Fibroblast of skin of right quadriceps (primary cell): ENCODE measurements around the gene MAN2A1.
A peak's percentile ranks its signal among the peaks of the same experiment; 100 is the strongest.
"Not testable (repeated sequence)": the region's sequence is repeated elsewhere in the genome, so short reads cannot be mapped to it uniquely, and the experiment has no call there.

Source experiments
- DNase-seq: peaks from one replicate; pipeline ENCODE4 v3.0.0-alpha.2; 2013

Gene MAN2A1

DNA sequence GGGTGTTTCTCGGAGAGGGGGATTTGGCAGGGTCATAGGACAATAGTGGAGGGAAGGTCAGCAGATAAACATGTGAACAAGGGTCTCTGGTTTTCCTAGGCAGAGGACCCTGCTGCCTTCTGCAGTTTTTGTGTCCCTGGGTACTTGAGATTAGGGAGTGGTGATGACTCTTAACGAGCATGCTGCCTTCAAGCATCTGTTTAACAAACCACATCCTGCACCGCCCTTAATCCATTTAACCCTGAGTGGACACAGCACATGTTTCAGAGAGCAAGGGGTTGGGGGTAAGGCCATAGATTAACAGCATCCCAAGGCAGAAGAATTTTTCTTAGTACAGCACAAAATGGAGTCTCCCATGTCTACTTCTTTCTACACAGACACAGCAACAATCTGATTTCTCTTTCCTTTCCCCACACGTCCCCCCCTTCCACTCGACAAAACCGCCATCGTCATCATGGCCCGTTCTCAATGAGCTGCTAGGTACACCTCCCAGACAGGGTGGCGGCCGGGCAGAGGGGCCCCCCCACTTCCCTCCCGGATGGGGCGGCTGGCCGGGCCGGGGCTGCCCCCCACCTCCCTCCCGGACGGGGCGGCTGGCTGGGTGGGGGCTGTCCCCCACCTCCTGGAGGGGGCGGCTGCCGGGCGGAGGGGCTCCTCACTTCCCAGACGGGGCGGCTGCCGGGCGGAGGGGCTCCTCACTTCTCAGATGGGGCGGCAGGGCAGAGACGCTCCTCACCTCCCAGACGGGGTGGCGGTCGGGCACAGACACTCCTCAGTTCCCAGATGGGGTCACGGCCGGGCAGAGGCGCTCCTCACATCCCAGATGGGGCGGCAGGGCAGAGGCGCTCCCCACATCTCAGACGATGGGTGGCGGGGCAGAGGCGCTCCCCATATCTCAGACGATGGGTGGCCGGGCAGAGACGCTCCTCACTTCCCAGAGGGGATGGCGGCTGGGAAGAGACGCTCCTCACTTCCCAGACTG is 142.8 kb downstream of the MAN2A1 start:
- not testable (repeated sequence) for DNase-seq

DNA sequence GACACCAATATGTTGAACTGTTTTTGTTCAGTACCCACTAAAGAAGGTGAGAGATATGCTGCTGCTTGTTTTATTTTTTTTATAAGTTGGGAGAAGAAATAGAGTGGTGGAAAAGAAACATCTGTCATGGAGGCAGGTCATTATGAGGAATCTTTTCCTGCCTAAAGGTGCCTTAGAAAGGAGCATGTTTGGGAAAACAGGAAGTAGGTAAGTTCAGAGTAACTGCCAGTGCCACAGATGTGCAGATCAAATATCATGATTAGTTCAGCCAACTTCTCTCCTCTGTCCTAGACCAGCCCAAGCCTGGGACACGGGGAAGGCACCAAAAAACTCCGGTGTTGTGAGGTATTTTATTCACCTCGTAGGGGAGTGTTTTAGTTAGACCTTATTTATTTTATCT is 144.2 kb downstream of the MAN2A1 start:
- DNase-seq: no peak

DNA sequence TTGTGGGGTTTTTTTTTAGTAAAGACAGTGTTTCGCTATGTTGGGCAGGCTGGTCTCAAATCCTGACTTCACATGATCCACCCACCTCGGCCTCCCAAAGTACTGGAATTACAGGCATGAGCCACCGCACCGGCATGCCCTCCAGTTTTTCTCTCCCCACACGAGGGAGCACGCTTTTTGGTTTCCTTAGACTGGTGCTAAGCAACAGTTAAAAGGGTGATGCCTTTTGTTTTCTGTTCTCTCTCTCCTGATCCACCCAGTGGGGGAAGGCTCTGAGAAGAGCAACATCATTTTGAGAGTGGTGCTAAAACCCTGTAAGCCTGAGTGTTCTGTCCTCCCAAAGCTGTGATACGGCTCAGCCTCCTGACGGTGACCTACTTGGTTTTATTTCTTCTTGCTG is 146.6 kb downstream of the MAN2A1 start:
- no peak for DNase-seq

DNA sequence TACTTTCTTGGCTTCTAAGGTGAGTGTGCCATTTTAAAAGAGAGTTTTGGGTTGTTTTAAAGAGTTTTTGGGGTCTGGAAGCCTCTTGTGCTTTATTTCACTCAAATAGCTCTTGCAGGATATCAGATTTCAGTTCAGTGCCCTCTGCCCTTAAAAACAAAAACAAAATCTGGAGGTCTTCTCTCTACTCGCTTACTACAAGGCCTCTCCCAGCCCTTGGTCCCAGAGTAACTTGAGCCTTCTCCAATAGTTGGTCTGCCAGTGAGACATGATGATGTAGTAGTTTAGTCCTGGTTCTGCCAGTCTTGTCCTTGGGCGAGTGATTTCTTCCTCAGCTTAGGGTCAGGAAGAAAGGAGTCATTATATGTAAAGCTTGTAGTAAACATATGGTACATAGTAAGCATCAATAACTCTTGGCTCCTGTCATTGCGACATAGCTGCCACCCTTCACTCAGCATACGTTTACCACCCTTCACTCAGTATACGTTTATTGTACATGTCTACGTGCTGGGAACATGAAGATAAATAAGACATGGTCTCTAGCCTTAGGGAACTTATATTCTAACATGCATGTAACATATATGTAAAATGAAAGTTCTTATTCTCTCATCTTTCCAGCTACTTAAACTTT is 147.6 kb downstream of the MAN2A1 start:
- DNase-seq: no peak

DNA sequence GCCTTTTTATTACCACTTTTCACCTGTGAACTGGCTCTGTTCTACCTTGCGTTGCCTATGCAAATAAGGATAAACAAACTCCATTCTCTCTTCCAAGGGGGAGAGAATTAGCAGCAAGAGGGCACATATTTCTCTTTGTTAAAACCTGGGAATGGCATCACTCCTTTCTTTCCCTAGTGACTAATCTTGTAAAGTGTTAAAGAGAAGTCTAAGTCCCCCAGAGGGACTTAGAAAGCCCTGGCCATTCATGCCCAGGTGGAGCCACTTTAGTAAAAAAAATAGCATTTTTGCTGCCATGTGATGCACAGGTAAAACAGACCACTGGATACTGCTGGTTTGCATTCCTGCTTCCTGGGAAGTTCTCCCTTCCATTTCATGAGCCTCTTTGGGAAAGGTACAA is 148.4 kb downstream of the MAN2A1 start:
- no peak for DNase-seq

DNA sequence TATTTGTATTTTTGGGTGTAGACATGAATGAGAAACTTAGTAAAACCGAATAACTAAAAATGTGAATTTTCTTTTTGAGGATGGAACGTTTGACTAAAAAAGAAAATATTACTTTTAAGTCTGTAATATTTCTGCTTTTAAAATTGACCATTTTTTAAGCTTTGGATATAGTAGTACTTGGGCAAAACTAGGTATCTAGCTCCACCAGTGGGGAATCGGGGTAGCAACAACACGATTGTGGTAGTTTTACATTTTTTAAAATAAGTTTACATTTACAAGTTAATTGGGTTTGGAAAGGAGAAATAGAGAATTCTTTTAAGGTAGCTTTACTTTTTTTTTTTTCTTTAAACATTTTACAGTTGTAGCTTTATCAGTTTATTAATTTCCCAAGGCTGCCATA is 154.4 kb downstream of the MAN2A1 start:
- no peak for DNase-seq

DNA sequence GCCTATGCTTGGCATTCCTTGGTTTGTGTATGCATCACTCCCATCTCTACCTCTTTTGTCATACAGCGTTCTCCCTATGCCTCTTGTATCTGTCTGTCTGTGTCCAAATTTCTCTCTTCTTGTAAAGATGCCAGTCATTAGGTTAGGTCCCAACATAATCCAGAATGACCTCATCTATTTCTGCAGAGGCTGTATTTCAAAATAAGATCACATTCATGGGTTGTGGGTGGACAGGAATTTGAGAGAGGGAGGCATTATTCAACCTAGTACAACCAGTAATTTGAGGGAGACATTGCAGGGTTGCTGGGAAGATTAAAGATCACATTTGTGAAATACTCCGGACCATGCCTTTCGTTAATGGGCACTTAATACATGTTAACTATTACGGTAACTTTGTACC is 155.0 kb downstream of the MAN2A1 start:
- DNase-seq: peak; percentile 60

DNA sequence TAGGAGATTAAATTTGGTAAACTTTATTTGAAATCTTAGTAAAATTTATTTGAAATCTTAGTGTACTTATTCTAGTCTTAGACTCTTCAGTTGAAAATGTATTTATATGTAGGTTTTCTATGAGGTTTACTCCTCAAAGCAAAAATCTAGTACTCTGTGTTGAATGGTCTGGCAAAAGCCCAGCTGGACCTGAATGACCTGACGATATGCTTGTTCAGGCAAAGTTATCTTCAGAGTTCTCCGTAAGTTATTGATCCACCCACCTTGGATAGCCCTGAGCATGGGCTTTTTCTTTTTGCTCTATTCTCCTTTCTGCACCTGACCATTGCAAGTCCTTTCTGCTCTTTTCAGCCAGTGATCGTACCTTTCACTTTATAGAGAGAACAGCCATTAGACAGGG is 158.4 kb downstream of the MAN2A1 start:
- DNase-seq: no peak

DNA sequence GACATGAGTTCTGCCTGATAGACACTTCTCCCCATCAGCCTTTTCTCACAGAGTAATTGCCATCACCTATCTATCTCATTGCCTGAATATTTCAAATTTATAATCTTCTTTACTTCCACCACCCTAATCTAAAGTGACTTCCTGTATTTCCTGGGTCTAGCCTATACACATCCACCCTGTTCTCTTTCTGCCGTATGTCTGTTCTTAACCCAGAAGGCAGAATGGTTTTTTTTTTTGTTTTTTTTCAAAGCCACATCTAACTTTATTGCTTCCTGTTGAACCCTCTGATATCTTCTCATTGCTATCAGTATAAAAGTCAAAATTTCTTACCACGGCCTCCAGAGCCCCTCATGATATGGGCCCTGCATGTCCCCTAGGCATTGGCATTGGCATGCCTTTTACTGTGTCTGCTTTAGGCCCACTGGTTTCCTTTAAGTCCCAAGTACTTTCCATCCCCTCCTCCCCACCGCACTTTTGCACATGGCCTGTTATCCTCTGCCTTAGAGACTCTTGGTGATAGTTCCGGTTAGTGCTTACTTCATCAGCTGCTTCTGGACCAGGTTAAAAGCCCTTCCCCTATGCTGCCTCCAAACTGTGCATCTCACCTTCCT is 159.9 kb downstream of the MAN2A1 start:
- DNase-seq: no peak

DNA sequence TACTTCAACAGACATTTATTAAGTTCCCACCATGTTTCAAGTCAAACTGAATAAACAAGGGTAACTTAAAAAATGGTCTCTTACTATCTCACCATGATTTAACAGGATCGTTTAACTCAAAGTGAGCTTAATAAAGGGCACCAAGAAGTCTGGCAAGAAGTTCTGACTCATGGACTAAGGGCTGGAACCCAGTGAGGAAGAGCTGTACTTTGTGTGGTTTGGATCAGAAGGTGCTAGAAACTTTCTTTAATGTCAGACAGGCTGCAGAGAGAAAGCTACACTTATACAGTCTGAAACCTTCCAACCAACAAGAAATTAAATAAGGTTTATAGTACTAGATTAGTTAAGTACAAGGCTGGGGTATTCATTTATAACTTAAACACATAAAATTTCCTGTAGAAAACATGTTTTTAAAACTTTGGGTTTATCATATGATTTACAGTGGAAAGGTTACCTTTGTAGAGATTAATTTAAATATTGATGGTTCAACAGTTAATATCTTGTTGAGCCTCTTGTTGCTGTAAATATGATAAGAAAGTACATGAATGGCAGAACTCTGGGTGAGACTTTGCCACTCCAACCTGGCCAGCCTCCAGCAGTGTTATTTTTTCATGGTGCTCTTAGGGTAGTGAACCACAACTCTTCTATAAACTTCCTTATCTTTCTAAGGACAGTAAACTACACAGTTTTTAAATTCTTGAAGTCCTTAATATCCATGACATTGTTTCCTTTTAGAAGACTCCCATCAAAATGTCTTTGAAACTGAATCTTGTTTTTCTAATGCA is 162.8 kb downstream of the MAN2A1 start:
- peak; percentile 17 for DNase-seq

DNA sequence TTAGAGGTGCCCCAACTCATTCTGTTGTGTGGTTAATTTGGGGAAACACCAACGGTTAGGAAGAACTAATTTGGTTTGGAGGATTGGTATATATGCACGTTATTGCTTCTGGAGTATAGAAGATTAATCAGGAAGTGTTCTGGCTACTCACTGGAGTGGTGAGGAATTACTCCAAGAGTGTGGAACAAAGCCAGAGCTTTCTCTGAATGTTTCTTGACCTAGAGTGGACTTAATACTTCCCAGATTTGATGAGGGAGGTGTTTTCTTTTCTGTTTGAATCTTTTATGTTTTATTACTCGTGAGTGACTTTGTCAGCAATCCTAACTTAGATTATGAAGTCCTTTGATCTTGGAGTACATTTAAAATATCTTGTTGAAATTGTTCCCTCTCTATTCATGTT is 163.7 kb downstream of the MAN2A1 start:
- DNase-seq: peak; percentile 14

DNA sequence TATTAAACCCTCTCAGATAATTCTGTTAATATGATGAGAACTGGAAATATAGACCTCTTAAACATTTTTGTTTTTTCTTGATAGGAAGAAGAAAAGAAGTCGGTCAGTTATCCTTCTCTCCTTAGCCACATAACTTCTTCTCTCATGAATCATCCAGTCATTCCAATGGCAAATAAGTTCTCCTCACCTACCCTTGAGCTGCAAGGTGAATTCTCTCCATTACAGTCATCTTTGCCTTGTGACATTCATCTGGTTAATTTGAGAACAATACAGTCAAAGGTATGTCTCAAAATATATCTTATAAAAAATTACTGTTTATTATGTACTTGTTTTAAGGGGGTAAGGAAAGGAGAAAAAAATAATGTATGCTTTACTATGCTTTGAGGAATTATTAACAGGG is 165.3 kb downstream of the MAN2A1 start:
- no peak for DNase-seq

DNA sequence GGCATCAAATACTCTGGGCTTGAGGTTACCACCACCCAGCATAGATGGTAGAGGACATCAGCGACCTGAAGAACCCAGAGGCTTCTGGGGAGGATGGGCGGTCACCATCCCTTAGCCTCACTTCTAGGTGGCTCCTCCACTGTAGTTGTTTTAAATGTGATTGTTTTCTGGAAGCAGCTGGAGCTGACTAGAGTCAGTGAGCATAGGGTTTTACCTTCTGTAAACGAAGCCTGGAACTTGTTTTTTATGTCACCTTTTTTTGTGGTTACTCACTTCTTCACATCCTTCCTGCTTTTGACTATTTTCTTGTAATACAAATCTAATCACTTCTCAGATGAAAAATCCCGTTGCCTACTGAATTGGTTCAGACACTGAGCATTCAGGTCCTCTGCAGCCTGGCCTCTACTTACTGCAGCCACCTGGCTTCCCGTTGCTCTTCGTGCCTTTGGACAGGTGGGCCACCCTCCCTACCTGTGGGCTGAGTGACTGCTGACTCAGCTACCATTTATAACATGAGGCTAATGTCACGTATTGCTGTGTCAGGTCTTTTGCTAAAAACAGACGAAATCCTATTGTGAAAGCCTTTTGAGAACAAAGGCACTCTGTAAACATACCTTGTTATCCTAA is 167.8 kb downstream of the MAN2A1 start:
- no peak for DNase-seq

DNA sequence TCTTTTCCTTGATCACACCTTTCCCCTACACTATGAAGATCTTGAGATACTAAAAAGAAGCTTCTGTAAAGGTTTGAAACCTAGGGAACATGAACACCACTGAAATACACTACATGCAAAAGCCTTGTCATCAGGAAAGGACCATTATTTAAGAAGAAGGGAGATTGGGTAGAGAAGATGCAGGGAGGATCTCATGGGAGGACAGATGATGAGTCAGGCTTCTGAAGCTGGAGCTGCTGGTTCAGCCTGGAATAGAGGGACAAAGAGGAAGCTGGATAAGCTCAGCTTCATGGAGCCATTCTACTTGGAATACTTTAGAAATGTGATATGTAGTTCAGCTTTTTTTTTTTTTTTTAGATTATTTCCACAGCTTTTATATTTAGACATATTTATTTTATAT is 169.8 kb downstream of the MAN2A1 start:
- DNase-seq: peak; percentile 19

DNA sequence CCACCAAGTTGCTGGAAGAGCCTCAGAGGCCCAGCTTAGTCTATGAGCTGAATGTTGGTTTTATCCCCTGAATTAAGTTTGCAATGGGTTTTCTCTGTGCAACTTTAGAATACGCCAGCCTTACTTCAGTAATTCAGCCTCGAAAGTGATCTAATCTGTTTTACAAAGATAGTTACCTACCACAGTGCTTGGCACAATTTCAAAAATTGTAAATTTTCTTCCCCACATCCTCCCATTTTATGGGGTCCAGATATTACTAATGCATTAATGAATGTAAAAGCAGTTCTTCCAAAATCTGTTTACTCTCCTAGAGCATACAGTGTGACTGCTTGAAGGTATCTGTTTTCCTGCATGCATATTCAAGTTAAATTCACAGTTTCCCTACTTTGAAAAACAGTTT is 172.6 kb downstream of the MAN2A1 start:
- DNase-seq: no peak

DNA sequence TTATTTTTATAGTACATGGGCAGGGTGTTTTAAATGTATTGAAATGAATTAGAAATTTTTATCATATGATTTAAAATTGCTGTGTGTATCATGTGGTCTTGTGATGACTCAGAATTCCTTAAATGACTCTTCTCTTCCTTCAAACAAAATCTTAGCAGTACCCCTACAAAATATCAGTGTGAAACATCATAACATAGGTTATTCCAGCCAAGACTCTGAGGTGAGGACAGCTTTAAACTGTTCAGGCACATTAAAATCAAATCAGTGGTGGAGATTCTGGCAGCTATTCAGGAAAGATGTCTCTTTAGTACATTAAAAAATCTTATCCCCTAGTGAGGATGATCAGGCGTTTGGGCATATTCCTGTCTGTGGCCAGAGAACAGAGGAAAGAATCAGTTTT is 174.0 kb downstream of the MAN2A1 start:
- peak; percentile 86 for DNase-seq

DNA sequence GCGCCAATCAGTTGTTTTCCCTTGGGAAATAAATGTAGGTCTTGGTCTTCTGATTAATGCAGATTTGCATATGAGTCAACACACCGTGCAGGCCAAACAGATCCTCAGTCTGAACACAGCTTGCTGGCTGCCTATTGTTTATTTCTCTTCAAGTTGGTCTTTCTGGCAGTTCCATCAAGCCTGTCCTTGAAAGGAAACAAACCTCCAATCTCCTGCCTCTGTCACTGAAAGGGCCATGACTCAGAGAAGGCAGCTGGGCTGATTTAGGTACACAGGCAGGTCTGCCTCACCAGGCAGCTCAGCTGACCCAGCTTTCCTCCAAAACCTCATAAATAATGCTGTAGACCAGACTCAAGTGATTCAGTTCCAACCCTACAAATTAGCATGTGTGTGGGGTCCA is 175.9 kb downstream of the MAN2A1 start:
- peak; percentile 94 for DNase-seq

DNA sequence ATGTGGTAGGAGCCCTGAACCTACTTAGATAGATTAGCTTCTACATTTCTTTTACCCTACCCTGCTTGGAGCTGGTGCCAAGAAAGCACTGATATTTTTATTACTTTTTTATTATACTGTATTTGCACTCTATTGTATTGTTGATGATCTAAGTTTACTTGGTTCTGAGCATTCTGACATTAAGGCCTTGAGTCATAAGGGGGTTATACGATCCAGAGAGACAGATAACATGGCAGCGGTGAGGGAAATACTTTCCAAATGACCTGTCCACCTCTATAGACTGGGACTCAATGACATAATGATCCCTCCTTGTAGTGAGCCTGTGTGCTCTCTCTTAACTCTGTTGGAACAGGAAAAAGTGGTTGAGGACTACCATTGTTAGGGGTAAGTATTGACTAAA is 176.3 kb downstream of the MAN2A1 start:
- DNase-seq: peak; percentile 65

DNA sequence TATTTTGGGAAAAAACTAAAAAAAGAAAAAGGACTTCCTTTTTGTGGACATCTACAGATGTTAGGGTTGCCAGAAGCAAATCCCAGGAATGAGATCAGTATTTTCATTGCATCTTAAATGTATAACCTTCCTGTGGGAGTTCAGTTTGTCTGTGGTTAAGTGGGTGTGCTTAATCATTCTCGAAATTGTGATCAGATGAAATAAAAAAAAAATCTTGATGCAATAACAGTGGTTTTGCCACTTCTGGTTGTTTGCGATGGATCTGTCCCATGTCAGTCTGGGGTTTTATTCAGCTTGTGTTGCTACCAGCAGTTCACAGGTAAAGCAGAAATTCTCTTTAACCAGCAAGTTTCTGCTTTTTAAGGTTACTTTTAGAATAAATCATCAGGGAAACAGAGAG is 179.0 kb downstream of the MAN2A1 start:
- peak; percentile 62 for DNase-seq

DNA sequence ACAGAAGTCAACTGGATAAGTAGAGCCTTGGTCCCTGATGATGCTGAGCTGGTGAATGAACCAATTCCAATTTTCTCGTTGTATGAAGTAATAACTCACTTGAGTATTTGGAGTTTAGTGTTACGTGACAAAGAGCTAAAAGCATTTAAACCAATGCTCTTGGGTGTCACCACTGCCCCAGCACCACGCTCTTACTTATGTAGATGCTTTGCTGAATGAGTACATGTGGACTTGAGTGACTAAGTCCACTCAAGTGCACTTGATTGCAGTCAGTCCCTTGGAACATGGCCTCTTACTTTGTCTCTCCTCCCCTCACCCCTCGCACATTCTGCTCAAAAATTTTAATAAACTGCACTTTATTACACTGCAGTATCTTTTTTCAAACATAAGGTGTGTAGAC is 184.0 kb downstream of the MAN2A1 start:
- no peak for DNase-seq

DNA sequence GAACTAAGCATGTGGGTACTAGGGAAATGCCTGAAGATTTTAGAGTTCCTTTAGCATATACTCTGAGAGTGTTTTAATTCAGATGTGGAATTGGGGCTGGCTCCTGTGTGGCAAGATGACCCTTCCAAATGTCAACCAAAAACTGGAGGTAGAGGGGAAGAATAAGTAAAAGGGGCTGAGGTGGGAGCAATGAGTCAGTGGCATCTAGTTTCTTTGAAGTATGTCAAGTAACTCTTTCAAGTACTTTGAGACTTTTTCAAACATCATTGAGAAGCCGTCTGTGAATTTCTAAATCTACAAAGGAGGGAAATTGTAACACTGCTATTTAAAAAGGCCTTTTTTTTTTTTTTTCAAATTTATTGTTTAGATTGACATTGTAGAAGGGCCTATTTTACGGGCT is 184.4 kb downstream of the MAN2A1 start:
- no peak for DNase-seq

DNA sequence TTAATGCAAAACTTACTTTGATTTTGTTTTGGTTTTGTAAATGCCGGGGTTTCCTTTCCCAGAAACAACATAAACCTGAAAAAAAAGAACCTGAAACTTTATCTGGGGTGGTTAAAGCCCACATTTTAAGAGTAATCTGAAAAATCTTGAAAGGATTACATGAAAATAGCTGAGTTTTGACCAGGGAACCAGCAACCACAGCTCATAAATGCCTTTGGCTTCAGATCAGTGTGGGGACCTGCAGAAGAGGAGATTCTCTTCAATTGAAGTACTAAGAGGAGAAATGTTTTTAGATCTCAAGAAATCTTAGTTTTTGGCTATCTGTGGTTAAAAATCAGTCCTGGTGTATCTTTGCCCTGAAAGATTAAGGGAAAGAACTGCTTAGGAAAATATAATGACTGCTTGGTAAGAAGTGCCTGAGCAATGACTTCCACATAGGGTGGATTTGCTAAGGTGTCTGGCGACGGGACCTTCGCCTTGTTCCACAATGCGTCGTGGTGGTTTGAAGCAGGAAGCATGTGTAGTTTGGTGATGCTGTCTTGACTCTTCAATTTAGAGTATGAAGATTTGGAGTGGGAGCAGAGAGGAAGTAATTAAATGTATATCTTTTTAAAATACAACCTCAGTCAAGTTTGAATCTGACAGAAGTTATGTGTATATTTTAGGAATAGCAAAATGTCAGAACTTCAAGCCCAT is 186.5 kb downstream of the MAN2A1 start:
- DNase-seq: no peak
